Heart right ventricle (tissue), 16 donors: ENCODE data around the gene VCX. TPM values are rescaled to one million over a fixed set of nuclear protein-coding genes. Genes with fewer than 3 reads are reported as not detected.

Experiments
- ATAC-seq, 8 donors: fragments of 200-7000 bp; cut with Tn5 transposase; one replicate each; pipeline ENCODE4 v1.9.1; 2020; ENCODE audit warnings: mild to moderate bottlenecking in 8 of 8, moderate library complexity in 8 of 8, moderate number of reproducible peaks in 1 of 8
- DNase-seq, 2 donors: peaks; one replicate each; pipeline ENCODE4 v3.0.0-alpha.2; 2020
- H3K27ac ChIP-seq, 10 donors: fragments of 200-600 bp; sonication (generic) in 2 of 10; one replicate each; pipeline versions ENCODE4 v1.5.0 to v1.8.0; 2020 to 2022; ENCODE audit warnings: mild to moderate bottlenecking in 3 of 10
- H3K27me3 ChIP-seq, 7 donors: fragments of 200-600 bp; one replicate each; pipeline ENCODE4 v1.8.0; 2021 to 2022; ENCODE audit warnings: mild to moderate bottlenecking in 2 of 7
- H3K36me3 ChIP-seq, 9 donors: fragments of 200-600 bp; sonication (generic) in 1 of 9; one replicate each; pipeline versions ENCODE4 v1.5.0 to v1.8.0; 2020 to 2022; ENCODE audit warnings: mild to moderate bottlenecking in 2 of 9
- H3K4me1 ChIP-seq, 9 donors: fragments of 200-600 bp; sonication (generic) in 1 of 9; one replicate each; pipeline versions ENCODE4 v1.5.0 to v1.8.0; 2020 to 2022; ENCODE audit warnings: mild to moderate bottlenecking in 4 of 9
- H3K4me3 ChIP-seq, 10 donors: fragments of 200-600 bp; sonication (generic) in 2 of 10; one replicate each; pipeline versions ENCODE4 v1.5.0 to v1.8.0; 2020 to 2022; ENCODE audit warnings: mild to moderate bottlenecking in 7 of 10, moderate library complexity in 2 of 10
- H3K9me3 ChIP-seq, 11 donors: fragments of 200-600 bp in 10 of 11; sonication (generic) in 2 of 11; one replicate each; pipeline versions ENCODE4 v1.5.0 to v1.8.0; 2013 to 2022; ENCODE audit warnings: mild to moderate bottlenecking in 2 of 11, control low read depth in 1 of 11, moderate library complexity in 1 of 11
- WGBS, 2 donors: extraction: QIAGEN DNeasy Blood & Tissue Kit; methylation state at CpG; one replicate each; pipeline ENCODE4 v1.1.7; 2013; ENCODE audit warnings: inconsistent platforms in 1 of 2; 5-methylcytosine and 5-hydroxymethylcytosine counted together
- intact Hi-C, 10 donors: fragments of 100-400 bp; cut with DNase I; formaldehyde crosslinking; loops; one replicate each; pipeline versions ENCODE4 v1.11.1 to v1.14.2; 2022
- polyA plus RNA-seq, 2 donors: library from polyadenylated mRNA; stranded (reverse); fragments of 200-250 nt; gene quantifications; one replicate each; pipeline ENCODE4 v1.2.3, GENCODE V29; 2013
- total RNA-seq, 10 donors: library from RNA; stranded (reverse); fragmentation: NEBNext Ultra II Directional in 3 of 10; extraction: Animal tissue kit (Norgen Biotek cat#: 25700) in 3 of 10; gene quantifications; one replicate each; pipeline versions ENCODE4 v1.2.1 to v1.2.4, GENCODE V29; 2021 to 2023
- TF ChIP-seq, protein P1 (sequence below), 9 donors: fragments of 200-600 bp; sonication (generic) in 2 of 9; IDR thresholded peaks; one replicate each; pipeline versions ENCODE4 v1.5.0 to v1.8.0; 2021 to 2022; ENCODE audit warnings: antibody characterized with exemption in 9 of 9, mild to moderate bottlenecking in 5 of 9, moderate library complexity in 1 of 9
- donor health status: Arrhythmogenic right ventricular cardiomyopathy.
- donor health status: ischemic (EF 13 %, LVEDD 7.1; RV severe dilation, severe dysfunction).
- donor health status: healthy with polysubstance abuse.
- donor health status: DM: no; HTN: yes; CAD: no.
- donor health status: DM: no; HTN: no; CAD: no.
- donor health status: ischemic (EF 25% LVEDD 6.9; RV normal size, moderate dysfunction).
- donor health status: ischemic (EF 25% LVEDD 5.7; RV mildly dilated, moderate dysfunction).
- donor health status: healthy.
- donor health status: DM: yes; HTN: yes; CAD: no.
- donor health status: Ischemic cardiomyopathy.
- donor health status: ischemic (EF 35%, LVEDD 5.7; RV mildly dilated, moderate dysfunction).
- donor health status: nonischemic (EF 11% LVEDD 7.7; RV severe dilation, severe dysfunction).
- donor health status: DM: yes; HTN: yes; CAD: no.
- donor health status: PGD.
- donor health status: ischemic (EF 29% LVEDD 5.4; RV normal size, mild dysfunction).
- donor health status: nonischemic (EF 23%, LVEDD 6.1; RV moderate dilation, normal function).

Gene VCX
- total and polyA plus RNA-seq, 12 donors: 0.24 TPM; not detected in 11

DNA sequence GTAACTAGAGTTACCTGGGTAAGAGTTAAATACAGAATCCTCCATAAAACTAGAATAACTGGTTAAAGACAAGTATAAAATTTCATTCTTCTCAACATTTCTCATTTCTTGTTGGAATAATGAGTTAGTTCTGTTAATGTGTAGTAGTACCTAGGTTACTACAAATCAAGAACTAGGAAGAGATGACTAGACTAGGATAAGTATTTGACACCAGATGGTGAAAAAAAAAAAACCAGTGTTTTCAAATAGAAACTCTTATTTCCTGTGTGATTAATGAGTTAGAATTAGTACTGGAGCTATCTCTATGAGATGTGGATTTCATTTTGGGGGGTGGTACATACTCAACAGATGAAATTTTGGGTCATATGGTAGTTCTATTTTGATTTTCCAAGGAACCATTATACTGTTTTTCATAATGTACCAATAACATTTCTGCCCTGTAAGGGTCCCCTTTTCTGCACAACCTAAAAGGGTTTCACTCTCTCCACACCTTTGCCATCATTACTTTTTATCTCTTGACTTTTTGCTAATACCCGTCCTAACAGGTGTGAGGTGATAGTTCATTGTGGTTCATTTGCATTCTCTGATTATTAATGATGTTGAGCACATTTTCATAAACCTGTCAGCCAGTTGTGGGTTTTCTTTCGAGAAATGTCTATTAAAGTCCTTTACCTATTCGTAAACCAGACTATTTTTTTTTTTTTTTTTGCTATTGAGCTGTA lies 1.7 kb upstream of the VCX start:
- 84 to 93% methylated on average over 3 of the region's 3 CpGs for WGBS, 2 donors
- no peak for ATAC-seq
- Histone ChIP-seq H3K27ac (no peak overlapping the region), H3K9me3 (peaks cover 0 to 4% (median 0%) of the 10 kb centered on the region in 11 donors), H3K36me3 (no peaks in the 10 kb centered on the region), H3K27me3 (no peaks in the 10 kb centered on the region), H3K4me1 (no peaks in the 10 kb centered on the region), H3K4me3 (no peak overlapping the region)
- DNase-seq: no peak
- intact Hi-C loops: no loop called here
- TF ChIP-seq, protein P1, sequence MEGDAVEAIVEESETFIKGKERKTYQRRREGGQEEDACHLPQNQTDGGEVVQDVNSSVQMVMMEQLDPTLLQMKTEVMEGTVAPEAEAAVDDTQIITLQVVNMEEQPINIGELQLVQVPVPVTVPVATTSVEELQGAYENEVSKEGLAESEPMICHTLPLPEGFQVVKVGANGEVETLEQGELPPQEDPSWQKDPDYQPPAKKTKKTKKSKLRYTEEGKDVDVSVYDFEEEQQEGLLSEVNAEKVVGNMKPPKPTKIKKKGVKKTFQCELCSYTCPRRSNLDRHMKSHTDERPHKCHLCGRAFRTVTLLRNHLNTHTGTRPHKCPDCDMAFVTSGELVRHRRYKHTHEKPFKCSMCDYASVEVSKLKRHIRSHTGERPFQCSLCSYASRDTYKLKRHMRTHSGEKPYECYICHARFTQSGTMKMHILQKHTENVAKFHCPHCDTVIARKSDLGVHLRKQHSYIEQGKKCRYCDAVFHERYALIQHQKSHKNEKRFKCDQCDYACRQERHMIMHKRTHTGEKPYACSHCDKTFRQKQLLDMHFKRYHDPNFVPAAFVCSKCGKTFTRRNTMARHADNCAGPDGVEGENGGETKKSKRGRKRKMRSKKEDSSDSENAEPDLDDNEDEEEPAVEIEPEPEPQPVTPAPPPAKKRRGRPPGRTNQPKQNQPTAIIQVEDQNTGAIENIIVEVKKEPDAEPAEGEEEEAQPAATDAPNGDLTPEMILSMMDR (IDR thresholded peaks at IDR 0.05): no peak

DNA sequence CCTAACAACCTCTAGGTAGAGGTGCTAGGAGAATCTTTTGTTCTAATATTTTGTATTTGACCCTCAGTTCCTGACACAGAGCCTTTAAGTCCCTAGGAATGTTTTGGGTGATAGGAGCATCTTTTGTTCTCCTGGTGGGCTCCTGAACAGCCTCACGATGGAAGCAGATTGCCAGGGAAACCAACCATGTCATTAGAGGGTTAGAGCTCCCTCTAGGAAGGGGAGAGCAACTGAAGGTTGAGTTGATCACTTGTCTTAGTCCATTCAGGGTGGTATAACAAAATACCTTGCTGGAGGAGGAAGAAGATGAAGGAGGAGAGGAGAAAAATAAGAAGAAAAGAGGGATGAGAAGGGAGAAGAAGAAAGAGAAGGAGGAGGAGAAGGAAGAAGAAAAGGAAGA lies 9.2 kb downstream of the VCX start:
- 23 to 29% methylated on average over 1 of the region's 1 CpG for WGBS, 2 donors
- H3K4me1 ChIP-seq: no peaks in the 10 kb centered on the region
- no peak overlapping the region for H3K4me3 ChIP-seq
- TF ChIP-seq, protein P1 (IDR thresholded peaks at IDR 0.05): no peak
- H3K27ac ChIP-seq: no peak overlapping the region
- no peaks in the 10 kb centered on the region for H3K9me3 ChIP-seq
- no peaks in the 10 kb centered on the region for H3K27me3 ChIP-seq
- intact Hi-C loops: no loop called here
- no peak for DNase-seq
- no peaks in the 10 kb centered on the region for H3K36me3 ChIP-seq
- no peak for ATAC-seq

DNA sequence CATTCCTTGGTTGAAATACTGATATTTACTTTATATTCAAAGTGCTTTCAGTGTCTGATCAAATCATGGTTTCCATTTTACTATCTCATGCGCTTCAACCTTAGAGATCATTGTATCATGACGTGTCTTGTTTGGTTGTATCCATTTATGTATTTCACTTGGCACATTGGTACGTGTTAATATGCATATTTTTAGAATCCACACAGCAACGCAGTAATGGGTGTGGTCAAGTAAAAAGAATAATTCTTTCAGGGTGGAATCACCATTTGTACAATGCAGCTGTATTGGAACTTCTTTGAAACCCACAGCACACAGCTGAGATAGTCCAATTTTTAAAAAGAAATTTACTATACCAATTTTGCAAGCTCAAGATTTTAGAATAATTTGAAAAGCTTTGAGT lies 29.1 kb downstream of the VCX start:
- TF ChIP-seq, protein P1 (IDR thresholded peaks at IDR 0.05): no peak
- H3K4me3 ChIP-seq: no peak overlapping the region
- WGBS, 2 donors: 55 to 56% methylated on average over 4 of the region's 4 CpGs
- H3K4me1 ChIP-seq: no peaks in the 10 kb centered on the region
- intact Hi-C loops: no loop called here
- H3K9me3 ChIP-seq: no peaks in the 10 kb centered on the region
- ATAC-seq (no peak), DNase-seq (no peak)
- no peaks in the 10 kb centered on the region for H3K36me3 ChIP-seq
- no peaks in the 10 kb centered on the region for H3K27me3 ChIP-seq
- no peak overlapping the region for H3K27ac ChIP-seq

DNA sequence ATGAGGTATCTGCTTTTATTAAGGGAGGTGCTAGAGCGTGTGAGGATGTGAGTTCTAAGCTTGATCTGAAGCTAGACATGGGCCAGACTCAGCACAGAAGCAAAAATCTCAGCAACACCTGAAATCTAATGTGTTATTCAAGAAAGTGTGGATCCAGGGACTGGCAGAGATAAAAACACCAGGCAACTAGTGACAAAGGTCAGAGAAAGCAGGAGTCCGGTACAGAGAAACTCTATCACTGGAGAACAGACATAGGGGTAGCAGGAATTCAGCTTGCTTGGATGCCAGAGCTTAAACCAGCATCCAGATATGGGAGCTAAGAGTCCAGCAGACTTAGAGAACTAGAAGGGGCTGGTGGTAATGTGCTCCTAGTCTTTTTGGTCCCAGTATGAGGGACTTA lies 34.0 kb downstream of the VCX start:
- H3K36me3 ChIP-seq: no peaks in the 10 kb centered on the region
- no peak overlapping the region for H3K4me3 ChIP-seq
- H3K27ac ChIP-seq: no peak overlapping the region
- WGBS, 2 donors: 65 to 80% methylated on average over 2 of the region's 2 CpGs
- DNase-seq (no peak), ATAC-seq (no peak)
- no peaks in the 10 kb centered on the region for H3K27me3 ChIP-seq
- no peaks in the 10 kb centered on the region for H3K9me3 ChIP-seq
- H3K4me1 ChIP-seq: no peaks in the 10 kb centered on the region
- intact Hi-C loops: no loop called here
- TF ChIP-seq, protein P1 (IDR thresholded peaks at IDR 0.05): no peak
